GM12878 (cell line): ENCODE results near the gene PSG11. TPM values are rescaled to one million over a fixed set of nuclear protein-coding genes. Genes with fewer than 3 reads are reported as not detected.
"Not testable (repeated sequence)": the region's sequence is repeated elsewhere in the genome, so short reads cannot be mapped to it uniquely, and the experiment has no call there.

Source experiments
- ATAC-seq: fragments of 200-7000 bp; cut with Tn5 transposase; 3 replicates; pipeline ENCODE4 v1.9.1; 2020; ENCODE audit warnings: mild to moderate bottlenecking, moderate library complexity
- BruUV-seq: library from RNA; stranded (reverse); fragments of 400-500 nt; replicated peaks from 2 replicates; lab custom pipeline; 2021; lab: Mats Ljungman, UMichigan
- CTCF ChIA-PET: fragments of 300-600 bp; sonication (Branson Sonifier 250); formaldehyde crosslinking; extraction: SDS; loops from one replicate; lab custom pipeline; 2021; ENCODE audit warnings: inconsistent platforms; lab: Yijun Ruan, JAX
- POLR2A ChIA-PET: fragments of 350-600 bp; formaldehyde crosslinking; extraction: SDS; loops from one replicate; lab custom pipeline; 2021; ENCODE audit warnings: inconsistent platforms; lab: Charles Lee
- RAD21 ChIA-PET: fragments of 300-600 bp; sonication (Branson Sonifier 250); formaldehyde crosslinking; loops from one replicate; lab custom pipeline; 2023; ENCODE audit warnings: antibody characterized with exemption; ENCODE audit not compliant: unreplicated experiment; lab: Charles Lee
- SMC1A ChIA-PET: fragments of 300-600 bp; sonication (Branson Sonifier 250); formaldehyde crosslinking; loops from one replicate; lab custom pipeline; 2023; ENCODE audit not compliant: unreplicated experiment, uncharacterized antibody; lab: Charles Lee
- DNase-seq: peaks from one replicate; pipeline ENCODE4 v3.0.0-alpha.2; 2011; ENCODE audit warnings: low read depth, low spot score
- FAIRE-seq: peaks from 3 replicates; lab custom pipeline; 2011; peaks lifted over from hg19 to GRCh38; lab: Jason Lieb, UNC
- H2AFZ ChIP-seq: 2 replicates; pipeline ENCODE4 v1.6.0; 2011; ENCODE audit warnings: low read depth, low read length, control low read depth; ENCODE audit not compliant: control insufficient read depth
- H3K27ac ChIP-seq: 2 replicates; pipeline ENCODE4 v1.5.1; 2011; ENCODE audit warnings: control low read depth; ENCODE audit not compliant: control insufficient read depth, insufficient read depth
- H3K27me3 ChIP-seq, 2 experiments: replicated peaks in 1 of 2; 2 replicates each; pipeline versions ENCODE4 v1.6.0 to v1.6.1; 2011; ENCODE audit warnings: low read length in 1 of 2; ENCODE audit not compliant: control insufficient read depth in 2 of 2, insufficient read depth in 2 of 2
- H3K36me3 ChIP-seq, 2 experiments: 2 replicates each; pipeline ENCODE4 v1.5.1; 2011; ENCODE audit warnings: low read length in 1 of 2; ENCODE audit not compliant: control insufficient read depth in 2 of 2, insufficient read depth in 2 of 2
- H3K4me1 ChIP-seq: 2 replicates; pipeline ENCODE4 v1.6.1; 2011; ENCODE audit warnings: mild to moderate bottlenecking, low read length, moderate library complexity, mixed read lengths; ENCODE audit not compliant: control insufficient read depth, insufficient read depth
- H3K4me2 ChIP-seq: 2 replicates; pipeline ENCODE4 v1.6.0; 2011; ENCODE audit warnings: control low read depth; ENCODE audit not compliant: control insufficient read depth, insufficient read depth
- H3K4me3 ChIP-seq: fragments of 200-600 bp; sonication (generic); 2 replicates; pipeline ENCODE4 v1.5.1; 2016
- H3K79me2 ChIP-seq: 2 replicates; pipeline ENCODE4 v1.6.0; 2011; ENCODE audit warnings: low read length; ENCODE audit not compliant: control insufficient read depth, insufficient read depth
- H3K9ac ChIP-seq: 2 replicates; pipeline ENCODE4 v1.8.0; 2011; ENCODE audit warnings: low read length, control low read depth, mixed read lengths; ENCODE audit not compliant: control insufficient read depth, insufficient read depth
- H3K9me3 ChIP-seq: replicated peaks from 3 replicates; pipeline ENCODE4 v1.5.1; 2011; ENCODE audit warnings: mild to moderate bottlenecking, low read length; ENCODE audit not compliant: control insufficient read depth, insufficient read depth
- H4K20me1 ChIP-seq: 2 replicates; pipeline ENCODE4 v1.6.0; 2011; ENCODE audit not compliant: control insufficient read depth, insufficient read depth
- ATF7 ChIP-seq: fragments of 450-650 bp; IDR thresholded peaks from 2 replicates; pipeline ENCODE4 v1.6.1; 2016; ENCODE audit warnings: low read depth, mild to moderate bottlenecking
- CHD2 ChIP-seq: IDR thresholded peaks from 2 replicates; pipeline ENCODE4 v1.6.1; 2011; ENCODE audit warnings: low read depth, low read length, improper control_type of control experiment, borderline replicate concordance
- CTCF ChIP-seq, 3 experiments: IDR thresholded peaks in 2 of 3; conservative IDR thresholded peaks in 1 of 3; 2 replicates each; pipeline ENCODE4 v1.5.1; 2011; ENCODE audit warnings: low read depth in 3 of 3, low read length in 3 of 3, mild to moderate bottlenecking in 3 of 3, control low read depth in 2 of 3, moderate library complexity in 2 of 3, inconsistent platforms in 1 of 3, mixed read lengths in 1 of 3; ENCODE audit not compliant: control insufficient read depth in 2 of 3, insufficient read depth in 1 of 3; ENCODE audit errors: extremely low read depth in 1 of 3
- EED ChIP-seq: sonication (generic); IDR thresholded peaks from 2 replicates; pipeline ENCODE4 v1.6.1; 2016; ENCODE audit warnings: antibody characterized with exemption, low read depth
- HDGF ChIP-seq: fragments of 450-650 bp; IDR thresholded peaks from 2 replicates; pipeline ENCODE4 v1.6.1; 2016; ENCODE audit warnings: antibody characterized with exemption
- MYB ChIP-seq: fragments of 150-350 bp; IDR thresholded peaks from 2 replicates; pipeline ENCODE4 v1.6.1; 2014; ENCODE audit warnings: mild to moderate bottlenecking, low read depth, low read length, borderline replicate concordance
- MYC ChIP-seq: IDR thresholded peaks from 2 replicates; pipeline ENCODE4 v1.6.1; 2011; ENCODE audit warnings: mild to moderate bottlenecking, low read length, moderate library complexity, inconsistent platforms; ENCODE audit not compliant: insufficient read depth, insufficient replicate concordance, insufficient read length, severe bottlenecking
- NR2F1 ChIP-seq: fragments of 450-650 bp; conservative IDR thresholded peaks from 2 replicates; pipeline ENCODE4 v1.6.1; 2017; ENCODE audit warnings: mild to moderate bottlenecking
- RFX5 ChIP-seq: IDR thresholded peaks from 2 replicates; pipeline ENCODE4 v1.6.1; 2011; ENCODE audit warnings: low read depth, low read length, improper control_type of control experiment
- YY1 ChIP-seq: IDR thresholded peaks from 2 replicates; pipeline ENCODE4 v1.6.1; 2011; ENCODE audit warnings: low read depth, mild to moderate bottlenecking, low read length
- WGBS: methylation state at CpG from one replicate; pipeline ENCODE4 v1.1.6; 2016; ENCODE audit warnings: low lambda C conversion rate; ENCODE audit not compliant: insufficient replicate concordance, insufficient coverage; ENCODE audit errors: missing lambda C conversion rate; 5-methylcytosine and 5-hydroxymethylcytosine counted together
- in situ Hi-C: fragments of 300-500 bp; cut with MboI; formaldehyde crosslinking; loops from 9 replicates; pipeline ENCODE4 v1.14.3; 2018; ENCODE audit warnings: mixed read lengths
- intact Hi-C: fragments of 100-400 bp; cut with micrococcal nuclease; formaldehyde crosslinking; loops from one replicate; pipeline ENCODE4 v1.14.2; 2022; ENCODE audit not compliant: unreplicated experiment
- polyA plus RNA-seq, 11 experiments: library from polyadenylated mRNA; depleted of rRNA in 4 of 11; unstranded in 6 of 11; stranded (reverse) in 5 of 11; fragments of >200 nt; fragmentation: Nextera tagmentation in 4 of 11; fragmentation: Illumina TruSeq in 1 of 11; extraction: Ambion mirVana in 4 of 11; extraction: Trizol in 1 of 11; gene quantifications; 1 replicate in 1 of 11; 2 replicates in 10 of 11; pipeline versions ENCODE4 v1.2.1 to v1.2.3, GENCODE V29; 2011 to 2016; ENCODE audit warnings: inconsistent platforms in 2 of 11, missing spikeins in 2 of 11, low read depth in 1 of 11
- total RNA-seq, 4 experiments: library from RNA; depleted of rRNA in 3 of 4; stranded (reverse); fragments of >200 nt in 3 of 4; fragmentation: Illumina TruSeq in 1 of 4; extraction: Trizol in 1 of 4; gene quantifications; 2 replicates each; pipeline versions ENCODE4 v1.2.1 to v1.2.3, GENCODE V29; 2013 to 2021
- TF ChIP-seq, protein P1 (sequence below): IDR thresholded peaks from 2 replicates; pipeline ENCODE4 v1.6.1; 2011; ENCODE audit warnings: low read depth, mild to moderate bottlenecking, low read length, moderate library complexity, borderline replicate concordance; ENCODE audit errors: extremely low read depth

PSG11 gene
- total and polyA plus RNA-seq, 10 of the 15 experiments (the other 5 are each of a cell fraction or from before 2014, with no cell fraction given): not detected

- RAD21 ChIA-PET, H2AFZ ChIP-seq, H3K27ac ChIP-seq, SMC1A ChIA-PET, H3K36me3 ChIP-seq, CTCF ChIA-PET, H3K4me1 ChIP-seq, DNase-seq, POLR2A ChIA-PET, H3K9ac ChIP-seq, FAIRE-seq, ATAC-seq, intact Hi-C loops, BruUV-seq, in situ Hi-C loops, H3K79me2 ChIP-seq, H3K27me3 ChIP-seq, H3K4me3 ChIP-seq, H3K9me3 ChIP-seq, H4K20me1 ChIP-seq, H3K4me2 ChIP-seq: not testable (repeated sequence)
- 0 out of 6 replicates have a peak, but pooled peaks of 1 of the 3 experiments have one; percentile 6 for TF ChIP-seq CTCF (IDR thresholded peaks at IDR 0.05 in 2 of 3, conservative IDR thresholded peaks at IDR 0.05 in 1 of 3; ENCODE audit: control insufficient read depth in 2 of 3, extremely low read depth in 1 of 3, insufficient read depth in 1 of 3, low read depth in 3 of 3, low read length in 3 of 3)
- WGBS: 19% methylated on average over 2 of the region's 2 CpGs
Measured at GRCh38 chr19:43031645-43032044, 5.4 kb upstream of the PSG11 start.

DNA sequence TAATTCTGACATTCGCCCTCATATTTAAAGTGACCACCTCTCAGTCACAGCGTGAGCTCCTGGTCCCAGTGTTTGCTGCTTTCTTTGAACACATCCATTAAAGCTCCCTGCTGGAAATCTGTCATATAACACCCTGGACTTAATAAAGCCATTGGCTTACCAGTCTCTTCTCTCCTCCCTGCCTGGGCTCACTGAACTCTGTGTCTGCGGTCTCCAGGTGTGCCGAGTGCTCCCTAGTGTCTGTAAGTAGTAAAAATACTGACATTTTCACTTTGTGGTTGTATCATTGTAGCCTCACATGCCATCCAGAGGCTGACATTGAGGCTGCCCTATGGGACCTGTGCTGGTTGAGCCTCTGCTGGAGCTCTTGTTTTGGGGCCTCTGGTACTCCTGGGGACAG lies 2.6 kb upstream of the PSG11 start:
- Histone ChIP-seq H4K20me1 (no peaks in the 10 kb centered on the region), H3K9me3 (no peaks in the 10 kb centered on the region), H3K4me2 (no peak overlapping the region), H3K4me1 (no peaks in the 10 kb centered on the region), H3K36me3 (no peaks in the 10 kb centered on the region), H2AFZ (no peak overlapping the region), H3K79me2 (no peaks in the 10 kb centered on the region), H3K4me3 (no peak overlapping the region), H3K27me3 (no peaks in the 10 kb centered on the region), H3K9ac (no peak overlapping the region), H3K27ac (no peak overlapping the region)
- POLR2A ChIA-PET: no interaction called here
- SMC1A ChIA-PET: no interaction called here
- intact Hi-C loops: no loop called here
- CTCF ChIA-PET: interaction anchor here (0.6 kb wide), 1 partner anchor 10 kb away, joined by 4 read pairs; no protein-coding TSS in a partner anchor
- DNase-seq (no peak), ATAC-seq (no peak), FAIRE-seq (no peak)
- 12% methylated on average over 4 of the region's 4 CpGs for WGBS
- in situ Hi-C loops: no loop called here
- RAD21 ChIA-PET: no interaction called here
- no TSS peak for BruUV-seq
- no peak for TF ChIP-seq MYB
- TF ChIP-seq, protein P1, sequence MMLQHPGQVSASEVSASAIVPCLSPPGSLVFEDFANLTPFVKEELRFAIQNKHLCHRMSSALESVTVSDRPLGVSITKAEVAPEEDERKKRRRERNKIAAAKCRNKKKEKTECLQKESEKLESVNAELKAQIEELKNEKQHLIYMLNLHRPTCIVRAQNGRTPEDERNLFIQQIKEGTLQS: no peak
- TF ChIP-seq MYC: no peak
- no peak for TF ChIP-seq NR2F1
- TF ChIP-seq RFX5: no peak
- TF ChIP-seq YY1: no peak
- no peak for TF ChIP-seq CHD2
- TF ChIP-seq HDGF: no peak
- no peak for TF ChIP-seq ATF7
- no peak for TF ChIP-seq EED
